A549 treated with AZD2906 at 1 μM for 4 hours (cell line): ENCODE results near the gene CCDC160. TPM values are rescaled to one million over a fixed set of nuclear protein-coding genes. Genes with fewer than 3 reads are reported as not detected.

ENCODE experiments used
- total RNA-seq: library from RNA; stranded (reverse); fragments of 200-300 nt; extraction: Qiagen RNA extraction; gene quantifications from 5 replicates; pipeline ENCODE4 v1.2.3, GENCODE V29; 2022

The CCDC160 gene
- not detected in 5 replicates for total RNA-seq

GRCh38 chrX:134236626-134237614 lies at the start of gene CCDC160:
TSS of gene CCDC160 (plus strand) at chrX:134237182. CDS start at chrX:134244801, 7,619 bp downstream.

Other genes starting within 250 kb of the CCDC160 start
- 9.8 to 14.9 TPM (median 13.3 TPM) in 5 replicates for gene PHF6, start 136.1 kb downstream of the CCDC160 start, total RNA-seq
- 98.4 to 135 TPM (median 105 TPM) in 5 replicates for gene HPRT1, start 223.0 kb downstream of the CCDC160 start, total RNA-seq